ENCODE data around the gene ZFP91. TPM values are rescaled to one million over a fixed set of nuclear protein-coding genes. Genes with fewer than 3 reads are reported as not detected.
A peak's percentile ranks its signal among the peaks of the same experiment; 100 is the strongest.

ZFP91 gene
- polyA plus RNA-seq, 4 donors = 24.8 to 51.2 (median 27.9) TPM

- no peak overlapping the region for H3K4me3 ChIP-seq (ENCODE audit: low read depth in 1 of 3, low read length in 3 of 3)
- DNase-seq (no peak), FAIRE-seq (no peak)
- H3K9me3 ChIP-seq (ENCODE audit: control insufficient read depth in 2 of 2, insufficient read depth in 1 of 2, low read depth in 1 of 2, low read length in 1 of 2) = no peaks in the 10 kb centered on the region
- H3K4me1 ChIP-seq (ENCODE audit: control insufficient read depth in 3 of 3, insufficient read depth in 2 of 3, low read depth in 1 of 3, low read length in 2 of 3) = no peaks in the 10 kb centered on the region
- WGBS, 3 donors = 44 to 74% (median 70%) methylated on average over 2 of the region's 2 CpGs
- H3K36me3 ChIP-seq (ENCODE audit: control insufficient read depth in 3 of 3, insufficient read depth in 2 of 3, low read depth in 1 of 3, low read length in 3 of 3) = no peaks in the 10 kb centered on the region
- no peaks in the 10 kb centered on the region for H3K27me3 ChIP-seq (ENCODE audit: control insufficient read depth in 3 of 3, insufficient read depth in 3 of 3, low read length in 3 of 3)
- no peak overlapping the region for H3K27ac ChIP-seq (ENCODE audit: low read depth in 1 of 3, low read length in 2 of 3)
These were observed 73.9 kb downstream of the ZFP91 start for GRCh38 chr11:58652726-58653280.

- Histone ChIP-seq H3K27me3 (ENCODE audit: control insufficient read depth in 3 of 3, insufficient read depth in 3 of 3, low read length in 3 of 3) (no peaks in the 10 kb centered on the region), H3K4me3 (ENCODE audit: low read depth in 1 of 3, low read length in 3 of 3) (no peak overlapping the region), H3K36me3 (ENCODE audit: control insufficient read depth in 3 of 3, insufficient read depth in 2 of 3, low read depth in 1 of 3, low read length in 3 of 3) (no peaks in the 10 kb centered on the region), H3K9me3 (ENCODE audit: control insufficient read depth in 2 of 2, insufficient read depth in 1 of 2, low read depth in 1 of 2, low read length in 1 of 2) (no peaks in the 10 kb centered on the region), H3K27ac (ENCODE audit: low read depth in 1 of 3, low read length in 2 of 3) (no peak overlapping the region), H3K4me1 (ENCODE audit: control insufficient read depth in 3 of 3, insufficient read depth in 2 of 3, low read depth in 1 of 3, low read length in 2 of 3) (peaks cover 0 to 5% (median 0%) of the 10 kb centered on the region in 3 donors)
- FAIRE-seq = no peak
- DNase-seq = peak; percentile 78 to 85
- 14 to 26% (median 20%) methylated on average over 12 of the region's 12 CpGs for WGBS, 3 donors
These were observed 75.4 kb downstream of the ZFP91 start for GRCh38 chr11:58654079-58654907.

- no peak for FAIRE-seq
- Histone ChIP-seq H3K9me3 (ENCODE audit: control insufficient read depth in 2 of 2, insufficient read depth in 1 of 2, low read depth in 1 of 2, low read length in 1 of 2) (peaks cover 0 to 4% of the 10 kb centered on the region in 2 donors), H3K27me3 (ENCODE audit: control insufficient read depth in 3 of 3, insufficient read depth in 3 of 3, low read length in 3 of 3) (no peaks in the 10 kb centered on the region), H3K4me1 (ENCODE audit: control insufficient read depth in 3 of 3, insufficient read depth in 2 of 3, low read depth in 1 of 3, low read length in 2 of 3) (peaks cover 0 to 5% (median 4%) of the 10 kb centered on the region in 3 donors), H3K36me3 (ENCODE audit: control insufficient read depth in 3 of 3, insufficient read depth in 2 of 3, low read depth in 1 of 3, low read length in 3 of 3) (no peaks in the 10 kb centered on the region), H3K27ac (ENCODE audit: low read depth in 1 of 3, low read length in 2 of 3) (no peak overlapping the region), H3K4me3 (ENCODE audit: low read depth in 1 of 3, low read length in 3 of 3) (no peak overlapping the region)
- WGBS, 3 donors = 95 to 97% (median 97%) methylated on average over 1 of the region's 1 CpG
- DNase-seq = no peak
These were observed 76.0 kb downstream of the ZFP91 start for GRCh38 chr11:58654908-58655296.

- H3K27ac ChIP-seq (ENCODE audit: low read depth in 1 of 3, low read length in 2 of 3) = no peak overlapping the region
- no peak for DNase-seq
- WGBS, 3 donors = 98 to 100% (median 98%) methylated on average over 2 of the region's 2 CpGs
- no peaks in the 10 kb centered on the region for H3K27me3 ChIP-seq (ENCODE audit: control insufficient read depth in 3 of 3, insufficient read depth in 3 of 3, low read length in 3 of 3)
- no peak overlapping the region for H3K4me3 ChIP-seq (ENCODE audit: low read depth in 1 of 3, low read length in 3 of 3)
- no peak for FAIRE-seq
- H3K4me1 ChIP-seq (ENCODE audit: control insufficient read depth in 3 of 3, insufficient read depth in 2 of 3, low read depth in 1 of 3, low read length in 2 of 3) = peaks cover 0 to 9% (median 5%) of the 10 kb centered on the region in 3 donors
- H3K36me3 ChIP-seq (ENCODE audit: control insufficient read depth in 3 of 3, insufficient read depth in 2 of 3, low read depth in 1 of 3, low read length in 3 of 3) = no peaks in the 10 kb centered on the region
- H3K9me3 ChIP-seq (ENCODE audit: control insufficient read depth in 2 of 2, insufficient read depth in 1 of 2, low read depth in 1 of 2, low read length in 1 of 2) = peaks cover 0 to 8% of the 10 kb centered on the region in 2 donors
These were observed 77.5 kb downstream of the ZFP91 start for GRCh38 chr11:58656348-58656747.

- peaks cover 0 to 9% (median 5%) of the 10 kb centered on the region in 3 donors for H3K4me1 ChIP-seq (ENCODE audit: control insufficient read depth in 3 of 3, insufficient read depth in 2 of 3, low read depth in 1 of 3, low read length in 2 of 3)
- 79 to 87% (median 83%) methylated on average over 3 of the region's 3 CpGs for WGBS, 3 donors
- no peaks in the 10 kb centered on the region for H3K36me3 ChIP-seq (ENCODE audit: control insufficient read depth in 3 of 3, insufficient read depth in 2 of 3, low read depth in 1 of 3, low read length in 3 of 3)
- H3K9me3 ChIP-seq (ENCODE audit: control insufficient read depth in 2 of 2, insufficient read depth in 1 of 2, low read depth in 1 of 2, low read length in 1 of 2) = peaks cover 0 to 8% of the 10 kb centered on the region in 2 donors
- no peak overlapping the region for H3K27ac ChIP-seq (ENCODE audit: low read depth in 1 of 3, low read length in 2 of 3)
- H3K4me3 ChIP-seq (ENCODE audit: low read depth in 1 of 3, low read length in 3 of 3) = no peak overlapping the region
- no peak for FAIRE-seq
- no peaks in the 10 kb centered on the region for H3K27me3 ChIP-seq (ENCODE audit: control insufficient read depth in 3 of 3, insufficient read depth in 3 of 3, low read length in 3 of 3)
- DNase-seq = no peak
These were observed 79.8 kb downstream of the ZFP91 start for GRCh38 chr11:58658623-58659022.

GRCh38 chr11:58659404-58659803 is 80.5 kb downstream of the ZFP91 start:
- WGBS, 3 donors = 3 to 34% (median 11%) methylated on average over 2 of the region's 2 CpGs
- Histone ChIP-seq H3K36me3 (ENCODE audit: control insufficient read depth in 3 of 3, insufficient read depth in 2 of 3, low read depth in 1 of 3, low read length in 3 of 3) (no peaks in the 10 kb centered on the region), H3K27ac (ENCODE audit: low read depth in 1 of 3, low read length in 2 of 3) (peak overlapping the region in 1 of 3 donors; percentile 57), H3K9me3 (ENCODE audit: control insufficient read depth in 2 of 2, insufficient read depth in 1 of 2, low read depth in 1 of 2, low read length in 1 of 2) (peaks cover 0 to 8% of the 10 kb centered on the region in 2 donors), H3K4me1 (ENCODE audit: control insufficient read depth in 3 of 3, insufficient read depth in 2 of 3, low read depth in 1 of 3, low read length in 2 of 3) (peaks cover 0 to 9% (median 5%) of the 10 kb centered on the region in 3 donors), H3K27me3 (ENCODE audit: control insufficient read depth in 3 of 3, insufficient read depth in 3 of 3, low read length in 3 of 3) (no peaks in the 10 kb centered on the region), H3K4me3 (ENCODE audit: low read depth in 1 of 3, low read length in 3 of 3) (no peak overlapping the region)
- FAIRE-seq (no peak), DNase-seq (peak; percentile 80 to 93)

GRCh38 chr11:58659910-58660570 is 81.2 kb downstream of the ZFP91 start:
- peaks cover 0 to 8% of the 10 kb centered on the region in 2 donors for H3K9me3 ChIP-seq (ENCODE audit: control insufficient read depth in 2 of 2, insufficient read depth in 1 of 2, low read depth in 1 of 2, low read length in 1 of 2)
- peak overlapping the region; percentile 29 to 57 (median 57) for H3K27ac ChIP-seq (ENCODE audit: low read depth in 1 of 3, low read length in 2 of 3)
- DNase-seq (peak; percentile 35 to 74), FAIRE-seq (no peak)
- peaks cover 0 to 9% (median 5%) of the 10 kb centered on the region in 3 donors for H3K4me1 ChIP-seq (ENCODE audit: control insufficient read depth in 3 of 3, insufficient read depth in 2 of 3, low read depth in 1 of 3, low read length in 2 of 3)
- no peaks in the 10 kb centered on the region for H3K36me3 ChIP-seq (ENCODE audit: control insufficient read depth in 3 of 3, insufficient read depth in 2 of 3, low read depth in 1 of 3, low read length in 3 of 3)
- 40 to 68% (median 54%) methylated on average over 5 of the region's 5 CpGs for WGBS, 3 donors
- H3K27me3 ChIP-seq (ENCODE audit: control insufficient read depth in 3 of 3, insufficient read depth in 3 of 3, low read length in 3 of 3) = no peaks in the 10 kb centered on the region
- no peak overlapping the region for H3K4me3 ChIP-seq (ENCODE audit: low read depth in 1 of 3, low read length in 3 of 3)
